GM12801 (cell line): Measurements from ENCODE around the gene CLGN.

ENCODE experiments used
- CTCF ChIP-seq: IDR thresholded peaks from one replicate; pipeline ENCODE4 v1.5.1; 2011; ENCODE audit warnings: control low read depth; ENCODE audit not compliant: insufficient read length; ENCODE audit errors: extremely low read depth

The CLGN gene

DNA sequence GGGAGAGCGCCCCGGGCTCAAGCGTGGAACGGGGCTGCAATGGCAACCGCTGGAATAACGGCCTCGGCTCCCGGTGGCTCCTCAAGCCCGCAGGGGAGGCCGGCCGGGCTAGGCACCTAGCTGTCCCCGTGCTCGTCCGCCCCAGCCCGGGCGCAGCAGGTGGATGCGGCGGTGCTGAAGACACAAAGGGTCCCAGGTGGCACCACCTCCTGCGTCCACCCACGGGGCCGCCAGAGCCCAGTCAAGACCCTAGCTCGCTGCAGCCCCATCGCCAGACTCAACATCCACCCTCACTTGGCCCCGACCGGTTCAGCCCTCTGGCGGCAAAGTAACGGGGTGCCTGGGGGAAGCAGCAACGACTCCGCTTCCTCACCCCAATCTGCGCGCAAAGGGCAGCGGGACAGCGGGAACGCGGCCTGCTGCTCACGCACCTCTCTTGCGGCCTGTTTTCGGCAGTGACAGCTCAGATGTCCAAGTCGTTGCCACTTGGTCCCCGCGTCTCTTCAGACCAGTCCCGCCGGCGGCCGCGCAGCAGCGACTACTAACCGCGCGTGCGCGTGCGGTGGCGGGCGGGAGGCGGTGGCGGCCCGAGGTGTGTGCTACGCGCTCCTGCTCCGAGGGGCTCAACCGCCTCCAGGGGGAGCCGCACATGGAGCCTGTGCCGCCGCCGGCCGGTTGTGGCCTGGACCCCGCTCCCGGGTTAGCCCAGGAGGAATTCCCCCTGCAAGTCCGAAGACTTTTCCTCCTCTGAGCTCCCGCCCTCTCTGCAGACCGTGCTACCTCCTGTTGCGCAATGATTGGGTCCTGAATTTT lies at the start of gene CLGN:
TSS of gene CLGN (minus strand) at position 543 of the 813 bp plus-strand sequence. CDS start 14,570 bp downstream, outside the sequence.
- TF ChIP-seq CTCF, result no peak

- TF ChIP-seq CTCF, result no peak
These were observed 44.7 kb upstream of the CLGN start for GRCh38 chr4:140472156-140472555.

DNA sequence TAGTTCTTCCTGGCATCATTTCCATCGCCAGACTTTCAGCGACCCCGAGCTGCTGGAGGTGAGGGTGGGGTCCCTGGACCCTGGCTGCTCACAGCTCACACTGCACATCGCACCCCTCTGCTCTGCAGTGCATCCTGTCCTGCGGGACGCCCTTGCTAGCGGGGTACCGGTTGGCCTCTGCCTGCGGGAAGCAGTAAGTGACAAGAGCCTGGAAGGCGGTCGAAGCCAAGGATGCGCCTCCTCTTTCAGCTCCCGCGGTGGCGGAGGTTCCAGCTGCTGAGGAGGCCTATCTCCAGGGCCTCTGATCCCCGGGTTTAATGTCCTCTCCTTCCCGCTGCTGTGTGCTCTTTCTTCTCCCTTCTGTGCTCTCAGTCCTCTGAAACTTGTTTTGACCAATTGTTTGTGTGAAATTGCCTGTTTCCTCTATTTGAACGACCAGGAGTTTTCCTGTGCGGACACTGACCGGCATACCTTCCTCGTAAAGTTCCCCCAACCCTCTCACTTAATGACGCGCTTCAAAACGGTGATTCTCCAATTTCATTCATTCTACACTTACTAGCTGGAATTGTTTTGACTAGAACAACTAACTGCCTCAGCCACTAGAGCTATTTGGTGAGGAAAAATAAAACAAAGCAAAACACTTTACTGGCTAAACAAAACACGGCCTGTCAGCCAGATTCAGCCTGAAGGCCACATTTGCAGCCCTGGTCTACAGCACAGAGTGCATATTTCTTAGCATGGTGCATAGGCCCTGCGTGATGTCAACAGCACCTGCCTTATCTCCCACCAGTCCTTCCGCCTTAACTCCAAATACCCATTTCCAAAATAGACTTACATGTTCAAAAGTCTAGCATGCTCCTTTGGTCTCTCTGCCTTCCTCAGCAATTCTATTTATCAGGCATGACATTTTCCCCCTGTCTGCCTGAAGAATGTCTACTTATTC lies 42.6 kb upstream of the CLGN start:
- no peak for TF ChIP-seq CTCF

DNA sequence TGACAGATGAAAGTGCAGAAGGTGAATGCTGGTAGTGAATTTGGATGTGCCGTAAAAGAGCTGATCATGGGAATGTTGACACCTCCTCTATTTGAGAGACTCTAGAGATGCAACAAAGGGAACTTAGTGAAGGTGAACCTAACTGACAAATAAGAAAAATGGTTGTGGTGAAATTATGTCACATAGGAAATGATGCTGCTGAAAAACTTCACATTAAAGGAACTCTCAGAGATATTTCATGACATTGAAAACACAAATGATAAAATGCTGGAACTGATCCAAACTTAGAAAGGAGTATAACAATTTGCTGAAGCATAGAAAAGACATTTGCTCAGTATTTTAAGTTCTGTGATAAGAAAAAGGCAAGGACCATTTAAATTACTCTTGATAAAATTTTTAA lies 38.7 kb upstream of the CLGN start:
- no peak for TF ChIP-seq CTCF

GRCh38 chr4:140463614-140464013 lies 36.2 kb upstream of the CLGN start:
- no peak for TF ChIP-seq CTCF

- no peak for TF ChIP-seq CTCF
These were observed 35.7 kb upstream of the CLGN start for GRCh38 chr4:140463182-140463581.

DNA sequence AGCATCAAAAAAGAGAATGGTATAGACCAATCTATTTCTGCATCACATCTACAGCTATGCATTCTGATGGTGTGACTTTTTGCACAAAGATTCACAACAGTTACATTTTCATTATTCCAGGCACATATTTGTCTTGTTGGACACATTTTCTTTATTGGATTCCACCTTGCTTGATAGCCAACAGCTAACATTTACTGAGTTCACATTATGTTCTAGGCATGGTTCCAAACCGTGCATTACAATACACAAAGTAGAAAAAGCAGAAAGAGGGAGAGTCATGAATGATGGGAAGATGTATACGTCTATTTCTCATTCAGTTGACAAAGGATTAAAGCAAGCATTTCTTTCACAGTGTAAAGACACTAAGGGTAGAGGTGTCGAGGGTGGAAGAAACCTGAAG lies 22.9 kb upstream of the CLGN start:
- TF ChIP-seq CTCF, result no peak
